HG03025 (cell line): ENCODE data around the gene SOX1.

Experiments
- ATAC-seq: cut with Tn5 transposase; IDR thresholded peaks from one replicate; pipeline ENCODE4 v1.9.1; 2021; ENCODE audit warnings: mild to moderate bottlenecking, moderate library complexity; ENCODE audit not compliant: unreplicated experiment, low FRiP score

Gene SOX1

GRCh38 chr13:112067116-112067741 lies at the start of gene SOX1:
Gene SOX1 (plus strand): TSS chr13:112067149. CDS start chr13:112067659, 510 bp downstream.
- ATAC-seq: no peak

GRCh38 chr13:112024577-112024976 lies 42.4 kb upstream of the SOX1 start:
- no peak for ATAC-seq

- ATAC-seq: no peak
These were observed 39.7 kb upstream of the SOX1 start for GRCh38 chr13:112027250-112027649.

DNA sequence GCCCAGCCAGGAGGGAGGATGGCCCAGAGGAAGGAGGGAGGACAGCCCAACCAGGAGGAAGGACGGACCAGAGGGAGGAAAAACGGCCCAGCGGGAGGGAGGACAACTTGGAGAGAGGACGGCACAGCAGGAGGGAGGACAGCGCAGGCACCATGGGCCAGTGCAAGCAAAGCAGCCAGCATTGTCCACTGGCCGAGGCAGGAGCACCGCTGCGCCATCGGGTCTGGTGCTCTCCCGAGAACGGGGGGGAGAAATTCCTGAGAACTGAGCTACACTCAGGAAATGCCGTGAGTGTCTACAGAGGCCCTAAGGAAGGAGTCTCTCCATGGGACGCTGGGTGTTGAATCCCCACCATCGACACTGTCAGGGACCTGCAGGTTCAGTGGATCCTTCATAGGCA lies 38.5 kb upstream of the SOX1 start:
- ATAC-seq: no peak

- ATAC-seq: no peak
These were observed 37.8 kb upstream of the SOX1 start for GRCh38 chr13:112029143-112029542.

DNA sequence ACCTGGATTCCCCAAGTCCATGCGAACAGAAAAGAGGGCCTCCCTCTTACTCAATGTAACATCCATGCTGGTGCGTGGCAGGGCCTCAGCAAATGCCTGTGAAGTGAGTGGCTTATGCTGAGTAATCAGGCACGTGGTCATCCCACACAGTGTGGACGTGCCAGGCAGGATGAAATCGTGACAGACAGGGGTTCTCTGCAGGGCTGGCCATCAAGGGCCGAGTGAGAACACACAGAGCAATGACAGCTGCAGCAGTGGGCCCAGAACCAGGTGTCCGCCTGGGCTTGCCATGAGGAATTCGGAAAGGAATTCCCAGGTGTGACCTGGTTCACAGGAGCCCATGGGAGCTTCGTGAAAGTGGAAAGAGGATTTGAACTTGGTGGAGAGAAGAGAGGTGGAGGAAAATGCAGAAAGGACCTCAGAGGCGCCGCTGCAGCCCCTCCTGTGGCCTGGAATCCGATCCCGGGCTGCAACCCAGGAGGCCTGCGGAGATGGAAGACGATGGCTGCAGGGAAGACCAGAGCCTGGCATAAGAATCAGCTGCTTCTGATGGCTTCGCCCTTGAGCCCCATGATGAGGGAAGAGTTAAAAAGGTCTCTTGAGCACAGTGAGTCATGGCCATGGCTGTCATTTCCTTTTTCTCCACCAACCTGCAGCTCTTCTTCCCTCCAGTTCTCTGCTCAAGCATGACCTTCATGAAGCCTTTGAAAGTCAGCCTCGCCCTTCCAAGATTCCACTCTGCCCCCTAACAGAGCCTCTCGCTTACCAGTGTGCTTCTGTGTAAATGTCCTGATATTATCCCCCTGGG lies 34.6 kb upstream of the SOX1 start:
- no peak for ATAC-seq

- ATAC-seq: no peak
These were observed 32.7 kb upstream of the SOX1 start for GRCh38 chr13:112034231-112034630.

GRCh38 chr13:112034846-112035245 lies 32.1 kb upstream of the SOX1 start:
- ATAC-seq: no peak

DNA sequence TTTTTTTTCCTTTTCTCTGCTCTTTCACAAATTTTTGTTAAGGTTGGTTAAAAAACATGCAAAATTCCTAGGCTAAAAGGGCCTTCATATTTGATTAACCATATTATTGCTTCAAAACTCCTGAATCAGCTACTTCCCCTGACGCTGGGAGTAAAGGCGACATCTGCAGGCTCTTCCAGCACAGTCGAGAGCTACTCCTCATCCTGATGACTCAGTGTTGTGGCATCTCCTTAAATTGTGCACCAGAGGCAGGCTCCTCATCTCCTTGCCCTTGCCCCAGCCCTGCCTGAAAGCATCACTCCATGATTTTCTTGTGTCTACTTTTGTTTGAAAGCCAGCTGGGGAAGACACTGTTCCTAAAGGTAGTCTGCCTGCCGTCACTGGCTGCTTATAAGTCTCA lies 24.5 kb upstream of the SOX1 start:
- no peak for ATAC-seq

DNA sequence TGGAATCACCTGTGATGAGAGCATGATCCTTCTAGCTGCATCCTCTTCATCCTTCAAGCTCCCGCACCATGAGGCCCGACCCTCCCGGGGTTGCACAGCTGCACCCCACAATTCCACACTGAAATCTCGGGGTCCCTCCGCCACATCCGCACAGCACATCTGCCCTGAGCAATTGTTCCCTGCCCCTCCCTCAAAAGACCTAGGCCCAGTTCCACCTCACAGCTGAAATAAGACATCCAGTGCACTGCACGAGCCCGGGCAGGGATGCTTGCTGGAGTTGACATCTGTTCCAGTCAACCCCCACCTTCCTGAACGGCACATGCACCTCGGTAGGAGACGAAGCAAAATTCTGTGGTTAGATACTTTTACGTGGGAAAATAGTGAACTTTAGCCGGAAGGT lies 14.7 kb upstream of the SOX1 start:
- no peak for ATAC-seq

GRCh38 chr13:112053167-112053743 lies 13.7 kb upstream of the SOX1 start:
- no peak for ATAC-seq

DNA sequence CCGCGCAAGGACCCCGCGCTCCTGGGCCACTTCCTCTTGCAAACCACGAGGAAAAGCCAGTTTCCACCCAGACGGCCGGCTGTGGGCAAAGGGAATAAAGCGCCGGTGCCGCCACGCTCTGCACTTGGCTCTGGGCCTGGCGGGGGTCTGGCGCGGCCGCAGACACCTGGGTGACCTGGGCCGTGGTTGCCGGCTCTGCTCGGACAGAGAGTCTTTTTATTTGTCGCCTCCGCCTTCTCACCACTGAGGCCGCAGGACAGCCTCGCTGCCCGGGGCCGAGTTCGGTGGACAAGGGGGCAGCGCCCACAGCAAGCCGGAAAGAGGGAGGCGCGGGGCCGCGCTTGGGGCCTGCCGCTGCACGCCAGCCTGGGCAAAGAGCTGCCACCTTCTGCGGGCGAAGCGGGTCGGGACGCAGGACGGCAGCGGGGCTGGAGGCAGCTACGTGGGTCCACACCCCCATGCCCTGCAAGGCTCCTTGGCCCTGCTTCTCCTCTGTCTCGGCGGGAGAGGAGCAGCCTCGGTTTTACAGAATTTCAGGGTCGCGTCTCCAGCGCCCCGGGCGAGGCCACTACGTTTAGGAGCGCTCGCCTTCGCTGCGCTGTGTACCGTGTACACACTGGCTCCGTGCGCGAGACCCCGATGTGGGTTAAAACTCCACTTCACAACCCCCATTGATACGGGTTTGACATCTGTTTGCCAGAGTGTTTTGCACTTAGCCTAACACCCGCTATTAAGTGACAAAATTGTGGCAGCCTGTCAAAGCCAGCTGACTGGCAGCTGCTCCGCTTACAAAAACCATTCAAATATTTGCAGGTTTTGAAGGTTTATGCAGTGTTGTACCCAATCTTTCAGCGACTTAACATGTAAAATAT lies 13.0 kb upstream of the SOX1 start:
- no peak for ATAC-seq

DNA sequence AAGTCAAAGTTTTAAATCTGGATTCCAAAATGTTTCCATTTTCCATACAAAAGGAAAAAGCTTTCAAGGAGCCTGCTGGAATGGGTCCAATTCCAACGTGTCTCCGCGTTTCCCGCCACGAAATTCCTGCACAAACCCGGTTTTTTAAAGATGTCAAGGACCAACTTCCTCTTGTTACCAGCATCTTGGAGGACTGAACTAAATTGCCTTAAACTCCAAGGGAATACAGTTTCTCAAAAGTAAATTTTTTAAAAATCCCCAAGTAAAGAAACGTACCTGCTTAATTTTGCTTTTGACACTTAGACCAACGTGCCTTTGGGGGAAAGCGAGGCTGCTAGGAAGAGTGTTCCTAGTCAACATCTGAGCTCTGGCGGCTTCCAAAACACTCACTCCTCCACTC lies 12.3 kb upstream of the SOX1 start:
- ATAC-seq: no peak

DNA sequence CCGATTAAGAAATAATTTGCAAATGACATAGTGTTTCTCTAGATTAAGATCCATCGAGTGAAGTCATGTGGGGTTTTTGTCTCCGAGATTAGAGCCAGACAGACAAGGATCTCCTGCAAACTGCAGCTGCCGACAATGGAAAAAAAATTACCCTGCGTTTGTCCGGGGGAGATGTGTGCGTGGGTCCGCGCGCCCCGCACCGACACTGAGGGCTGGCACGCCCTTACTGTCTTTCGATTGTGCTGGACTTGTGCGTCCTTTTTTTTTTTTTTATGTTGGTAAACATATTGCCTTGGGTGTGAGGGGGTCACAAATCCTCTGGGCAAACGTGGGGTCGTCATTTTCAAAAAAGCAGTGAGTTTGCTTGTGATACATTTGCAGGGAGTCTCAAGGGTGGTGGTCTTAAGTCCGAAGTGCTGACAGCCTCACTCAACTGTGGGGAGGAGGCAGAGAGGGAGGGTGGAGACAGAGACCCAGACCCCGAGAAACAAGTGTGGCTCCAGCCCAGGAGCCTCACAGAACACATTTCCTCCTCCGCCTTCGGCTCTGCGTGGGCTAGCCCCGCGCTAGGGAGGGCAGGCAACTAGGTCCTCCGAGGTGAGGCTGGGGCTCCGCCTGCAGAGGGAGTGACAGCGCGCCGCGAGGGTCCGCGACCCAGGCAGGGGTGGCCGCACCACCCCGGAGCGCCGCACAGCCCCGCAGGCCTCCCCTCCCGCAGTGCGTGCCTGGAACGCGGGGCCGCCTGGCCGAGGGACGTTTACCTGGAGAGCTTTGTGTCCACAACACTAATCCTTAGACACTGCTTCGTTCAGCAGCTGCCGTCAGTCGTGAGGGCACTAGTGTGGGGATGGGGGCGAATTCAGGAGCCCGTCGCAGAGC lies 11.7 kb upstream of the SOX1 start:
- ATAC-seq: no peak

DNA sequence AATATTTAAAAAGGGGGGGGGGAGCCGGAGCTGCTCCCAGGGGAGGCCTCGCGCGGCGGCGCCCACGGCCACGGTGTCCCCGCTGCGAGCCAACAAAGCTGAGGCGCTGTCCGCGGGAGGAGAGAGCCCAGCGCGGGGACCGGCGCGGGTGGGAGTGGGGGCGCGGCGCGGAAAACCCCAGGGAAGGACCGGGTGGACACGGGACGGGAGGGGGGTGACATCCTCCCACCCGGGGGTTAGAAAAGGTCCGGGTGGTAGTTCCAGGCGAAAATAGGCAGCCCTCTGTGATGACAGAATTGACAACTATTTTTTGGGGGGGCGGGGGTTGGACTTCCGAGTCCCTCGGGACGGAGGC lies 11.1 kb upstream of the SOX1 start:
- no peak for ATAC-seq

GRCh38 chr13:112056284-112056727 lies 10.6 kb upstream of the SOX1 start:
- ATAC-seq: no peak

- ATAC-seq: no peak
These were observed 10.1 kb upstream of the SOX1 start for GRCh38 chr13:112056739-112057438.

GRCh38 chr13:112057439-112057735 lies 9.6 kb upstream of the SOX1 start:
- no peak for ATAC-seq

DNA sequence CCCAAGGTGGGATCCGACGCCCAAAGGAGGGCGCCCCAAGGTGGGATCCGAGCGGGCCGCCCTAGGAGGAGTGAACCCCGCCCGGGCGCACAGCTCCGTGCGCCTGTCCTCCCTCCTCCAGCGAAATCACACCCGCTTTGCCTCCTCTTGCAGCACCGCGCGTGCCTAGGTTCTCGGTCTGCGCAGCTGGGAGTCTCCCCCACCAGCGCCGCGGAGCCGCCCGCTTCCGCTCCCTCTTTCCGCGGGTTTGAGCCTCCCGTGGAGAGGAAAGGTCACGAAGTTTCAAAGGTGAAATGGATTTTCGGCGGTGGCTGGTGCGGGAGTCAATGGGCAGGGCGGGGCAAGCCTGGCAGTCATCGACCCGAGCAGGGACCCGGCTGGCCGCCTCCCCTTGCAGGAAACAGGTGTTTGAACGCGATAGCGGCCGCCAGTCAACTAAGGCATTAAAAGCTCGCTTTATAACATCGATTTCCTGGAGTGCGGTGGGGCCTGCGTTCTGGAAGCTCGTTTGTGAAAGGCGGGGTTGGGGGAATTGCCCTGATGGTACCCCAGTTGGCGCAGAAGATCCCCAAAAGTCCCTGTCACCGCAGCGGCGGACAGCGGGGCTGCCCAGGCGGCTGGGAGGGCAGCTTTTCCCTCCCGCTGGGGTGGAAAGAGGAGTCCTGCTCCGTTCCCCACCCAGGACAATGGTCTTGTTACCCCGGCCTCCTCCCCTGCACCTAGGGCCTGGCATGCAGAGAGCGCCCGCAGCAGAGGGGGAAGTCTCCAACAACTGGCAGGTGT lies 9.0 kb upstream of the SOX1 start:
- ATAC-seq: no peak
